ENCODE results near the gene MYO15B.
A peak's percentile ranks its signal among the peaks of the same experiment; 100 is the strongest.
"Not testable (repeated sequence)": the region's sequence is repeated elsewhere in the genome, so short reads cannot be mapped to it uniquely, and the experiment has no call there.

MYO15B gene

DNA sequence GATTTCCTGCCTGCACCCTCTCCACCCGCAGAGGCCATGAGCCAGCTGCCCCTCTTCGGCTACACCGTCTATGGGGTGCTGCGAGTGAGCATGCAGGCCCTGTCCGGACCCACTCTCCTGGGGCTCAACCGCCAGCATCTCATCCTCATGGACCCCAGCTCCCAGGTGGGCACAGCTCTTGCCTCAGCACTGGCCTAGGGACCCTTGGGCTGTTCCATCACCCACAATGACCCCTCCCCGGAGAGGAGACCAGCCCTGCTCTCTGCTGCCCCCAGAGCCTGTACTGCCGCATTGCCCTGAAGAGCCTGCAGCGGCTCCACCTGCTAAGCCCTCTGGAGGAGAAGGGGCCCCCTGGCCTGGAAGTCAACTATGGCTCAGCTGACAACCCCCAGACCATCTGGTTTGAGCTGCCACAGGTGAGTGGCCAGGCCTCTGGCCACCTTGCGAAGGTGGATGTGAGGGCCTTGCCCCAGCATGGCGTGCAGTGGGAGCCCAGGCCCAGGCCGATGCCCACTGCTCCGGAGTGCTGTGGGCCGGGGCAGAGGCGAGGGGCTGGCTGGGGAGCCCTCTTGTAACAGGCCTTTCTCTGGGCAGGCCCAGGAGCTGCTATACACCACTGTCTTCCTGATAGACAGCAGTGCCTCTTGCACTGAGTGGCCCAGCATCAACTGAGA, 38.4 kb downstream of the MYO15B start:
- DNase-seq: peak in 3 of 4 experiments; percentile 16 to 34 (median 19)

DNA sequence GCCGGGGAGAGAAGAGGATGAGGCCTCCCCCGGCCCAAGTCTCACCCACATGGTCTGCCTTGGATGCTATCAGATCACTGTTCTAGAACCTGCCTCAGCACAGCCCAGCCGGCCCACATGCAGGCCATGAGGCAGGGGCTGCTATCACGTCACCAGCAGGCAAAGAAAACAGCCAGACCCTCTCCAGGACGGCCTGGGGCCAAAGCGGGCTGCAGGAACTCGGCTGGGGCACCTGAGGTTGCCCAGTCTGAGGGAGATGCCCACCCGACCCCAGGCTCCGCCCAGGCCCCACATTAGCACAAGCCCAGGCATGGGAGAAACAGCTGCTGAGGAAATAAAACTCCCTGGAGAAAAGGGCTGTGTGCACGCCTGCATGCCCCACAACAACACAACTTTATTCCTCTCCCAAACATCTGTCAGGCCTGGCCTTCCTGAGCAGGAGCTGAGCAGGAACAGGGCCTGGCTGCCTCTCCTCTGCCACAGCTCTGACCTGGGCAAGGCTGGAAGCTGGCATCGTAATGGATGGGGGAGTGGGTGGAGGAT, 39.0 kb downstream of the MYO15B start:
- no peak for DNase-seq

DNA sequence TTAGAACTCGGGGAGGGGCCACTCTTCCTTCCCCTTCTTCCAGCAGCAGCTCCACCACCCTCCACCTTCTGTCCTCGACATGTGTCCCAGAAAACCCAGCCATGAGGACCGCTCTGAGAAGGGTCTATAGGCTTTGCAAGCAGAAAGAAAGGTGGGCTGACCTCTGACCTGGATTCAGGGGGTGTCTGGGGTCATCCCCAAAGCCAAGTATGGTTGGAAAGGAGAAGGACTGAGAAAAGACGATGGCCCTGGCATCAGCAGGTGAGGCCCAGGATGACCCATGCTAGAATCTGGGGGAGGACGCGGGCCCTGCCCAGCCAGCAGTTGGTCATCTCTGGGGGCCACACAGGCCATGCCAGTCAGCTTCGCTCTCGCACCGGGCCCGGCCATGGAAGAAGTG, 39.5 kb downstream of the MYO15B start:
- DNase-seq: no peak

DNA sequence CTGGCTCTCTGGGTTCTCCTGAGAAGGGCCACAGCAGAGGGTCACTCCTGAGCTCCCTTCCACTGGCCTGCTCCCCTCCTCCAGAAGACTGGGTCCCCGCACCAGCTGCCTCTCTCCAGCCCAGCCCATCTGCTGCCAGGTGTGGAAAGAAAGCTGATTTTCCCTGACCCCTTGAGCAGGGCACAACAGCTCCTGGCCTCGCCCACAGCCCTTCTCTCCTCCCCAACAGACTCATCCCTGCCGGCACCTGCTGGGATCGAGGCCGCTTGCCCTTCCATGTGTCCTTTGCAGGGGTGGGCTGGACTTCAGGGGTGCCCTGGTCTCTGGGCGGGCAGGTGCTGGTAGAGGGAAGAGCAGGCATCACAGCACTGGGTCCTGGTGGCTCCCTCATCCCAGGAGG, 40.8 kb downstream of the MYO15B start:
- no peak for DNase-seq

DNA sequence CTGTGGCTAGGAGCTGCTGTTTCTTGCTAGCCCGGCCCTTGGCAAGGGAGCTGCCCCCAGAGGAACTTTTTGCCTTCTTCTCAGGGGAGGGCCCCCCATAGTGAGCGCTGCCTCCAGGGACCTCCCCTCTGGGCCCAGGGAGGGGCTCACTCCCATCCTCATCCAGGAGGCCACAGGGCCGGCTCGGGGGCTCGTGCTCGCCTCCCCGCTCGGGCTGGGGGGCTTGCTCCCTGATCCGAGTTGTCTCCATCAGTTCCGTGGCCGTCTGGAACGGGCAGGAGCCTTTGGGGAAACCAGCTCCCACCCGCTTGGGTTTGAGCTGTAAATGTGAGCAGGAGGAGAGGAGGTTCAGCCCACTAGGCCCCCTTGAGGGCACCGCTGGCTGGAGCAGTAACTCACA, 41.6 kb downstream of the MYO15B start:
- DNase-seq: no peak

DNA sequence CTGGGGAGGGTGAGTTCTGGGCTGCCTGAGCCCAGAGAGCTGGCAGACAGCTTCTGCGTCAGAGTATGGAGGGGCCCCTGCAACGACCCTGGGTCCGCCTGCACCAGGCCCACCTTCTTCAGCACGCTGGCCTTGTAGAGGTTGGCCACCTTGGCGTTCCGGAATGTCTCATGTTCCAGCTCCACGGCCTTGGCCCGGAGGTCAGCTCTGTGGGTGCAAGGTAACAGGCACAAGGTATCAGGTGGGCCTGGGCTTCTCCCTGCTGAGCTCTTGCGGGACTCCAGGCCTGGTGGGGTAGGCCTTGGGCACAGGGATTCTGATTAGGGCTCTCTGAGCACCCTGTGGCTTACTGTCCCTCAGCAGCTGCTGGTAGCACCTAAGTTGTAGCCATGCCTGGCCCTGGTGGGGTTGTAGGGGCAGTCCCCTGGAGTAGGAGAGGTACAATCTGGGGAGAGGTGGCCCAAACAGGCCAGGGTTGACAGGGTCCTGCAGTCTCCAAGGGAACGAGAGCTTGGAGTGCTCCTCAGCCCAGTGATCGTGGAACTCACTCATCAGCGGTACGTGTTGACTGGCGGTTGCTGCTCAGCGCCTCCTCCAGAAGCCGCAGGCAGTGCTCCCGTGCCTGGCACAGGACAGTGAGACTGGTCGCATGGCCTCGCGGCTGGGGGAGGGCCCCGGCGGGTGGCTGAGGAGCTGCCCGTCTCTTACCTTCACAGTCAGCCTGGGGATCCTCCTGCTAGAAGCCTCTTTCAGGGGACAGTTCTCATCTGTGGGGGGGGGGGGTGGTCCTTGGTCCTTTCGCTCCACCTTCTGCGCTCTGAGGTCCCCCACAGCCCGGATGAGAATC, 42.7 kb downstream of the MYO15B start:
- DNase-seq: no peak

DNA sequence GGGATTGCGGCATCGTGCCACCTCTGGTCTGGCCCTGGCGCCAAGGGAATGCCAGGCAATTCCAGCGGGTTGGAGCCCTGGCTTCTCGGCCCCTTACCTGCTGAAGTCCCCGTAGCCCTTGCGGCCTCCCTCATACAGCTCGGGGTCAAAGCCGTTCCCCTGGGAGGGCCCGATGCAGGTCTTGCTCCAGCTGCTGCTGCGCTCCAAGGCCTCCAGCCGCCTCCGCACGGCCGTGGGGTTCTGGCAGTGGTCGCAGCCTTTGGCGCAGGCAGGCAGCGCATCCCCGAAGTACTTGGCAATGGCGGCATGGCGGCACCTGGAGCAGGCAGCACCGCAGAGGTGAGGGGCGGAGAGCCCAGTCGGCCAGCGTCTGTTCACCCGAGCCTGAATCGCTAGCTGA, 43.8 kb downstream of the MYO15B start:
- no peak for DNase-seq

DNA sequence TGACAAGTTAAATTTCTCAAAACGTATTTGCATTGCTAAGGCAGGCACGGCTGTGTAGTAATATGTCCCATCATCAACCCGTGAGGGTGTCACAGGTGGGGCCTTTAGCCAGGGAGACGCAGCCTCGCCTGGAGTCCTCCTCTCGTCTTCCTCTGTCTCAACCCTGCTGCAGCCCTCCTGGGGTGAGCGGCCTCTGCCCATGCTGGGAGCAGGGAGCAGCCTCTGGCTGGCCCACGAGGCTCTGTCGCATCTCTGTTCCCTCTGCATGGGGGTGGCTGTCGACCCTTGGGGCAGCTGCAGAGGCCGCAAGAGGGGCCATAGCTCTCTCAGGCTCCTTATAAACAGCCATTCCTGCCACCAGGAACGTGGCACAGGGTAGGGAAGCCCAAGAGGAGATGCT, 44.8 kb downstream of the MYO15B start:
- DNase-seq: no peak

DNA sequence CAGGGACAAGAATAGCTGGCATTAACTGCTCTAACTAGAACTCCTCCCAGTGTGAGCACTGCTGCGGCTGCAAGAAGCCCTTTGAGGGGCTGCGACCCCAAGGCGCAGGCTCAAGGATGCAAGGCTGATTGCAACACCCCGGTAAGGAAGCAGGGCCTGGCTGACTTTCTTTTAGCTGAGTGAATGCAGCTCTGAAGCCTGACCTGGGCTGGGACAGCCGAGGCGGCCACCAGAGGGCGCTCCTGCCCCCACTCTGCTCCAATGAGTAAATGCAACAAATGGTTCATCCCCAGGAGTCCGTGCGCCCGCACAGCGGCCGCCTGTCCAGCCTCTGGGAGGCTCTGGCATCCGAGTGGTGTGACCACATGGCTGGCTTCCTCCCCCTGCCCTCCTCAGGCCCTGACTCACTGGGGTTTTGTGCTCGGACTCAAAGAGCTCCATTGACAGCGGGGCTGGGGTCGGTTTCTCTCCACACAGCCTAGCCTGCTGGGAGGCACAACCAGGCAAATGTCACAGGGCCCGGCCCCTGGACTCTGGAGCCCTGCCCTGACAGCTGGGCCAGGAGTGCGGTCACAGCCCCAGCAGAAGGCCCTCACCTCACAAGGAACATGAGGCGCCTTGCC, 45.4 kb downstream of the MYO15B start, which contains the start of gene SMIM5:
SMIM5 (plus strand) TSS at position 572 of the 623 bp plus-strand sequence. CDS start 6,768 bp downstream, outside the sequence.
- DNase-seq: peak; percentile 80 to 91 (median 82)

DNA sequence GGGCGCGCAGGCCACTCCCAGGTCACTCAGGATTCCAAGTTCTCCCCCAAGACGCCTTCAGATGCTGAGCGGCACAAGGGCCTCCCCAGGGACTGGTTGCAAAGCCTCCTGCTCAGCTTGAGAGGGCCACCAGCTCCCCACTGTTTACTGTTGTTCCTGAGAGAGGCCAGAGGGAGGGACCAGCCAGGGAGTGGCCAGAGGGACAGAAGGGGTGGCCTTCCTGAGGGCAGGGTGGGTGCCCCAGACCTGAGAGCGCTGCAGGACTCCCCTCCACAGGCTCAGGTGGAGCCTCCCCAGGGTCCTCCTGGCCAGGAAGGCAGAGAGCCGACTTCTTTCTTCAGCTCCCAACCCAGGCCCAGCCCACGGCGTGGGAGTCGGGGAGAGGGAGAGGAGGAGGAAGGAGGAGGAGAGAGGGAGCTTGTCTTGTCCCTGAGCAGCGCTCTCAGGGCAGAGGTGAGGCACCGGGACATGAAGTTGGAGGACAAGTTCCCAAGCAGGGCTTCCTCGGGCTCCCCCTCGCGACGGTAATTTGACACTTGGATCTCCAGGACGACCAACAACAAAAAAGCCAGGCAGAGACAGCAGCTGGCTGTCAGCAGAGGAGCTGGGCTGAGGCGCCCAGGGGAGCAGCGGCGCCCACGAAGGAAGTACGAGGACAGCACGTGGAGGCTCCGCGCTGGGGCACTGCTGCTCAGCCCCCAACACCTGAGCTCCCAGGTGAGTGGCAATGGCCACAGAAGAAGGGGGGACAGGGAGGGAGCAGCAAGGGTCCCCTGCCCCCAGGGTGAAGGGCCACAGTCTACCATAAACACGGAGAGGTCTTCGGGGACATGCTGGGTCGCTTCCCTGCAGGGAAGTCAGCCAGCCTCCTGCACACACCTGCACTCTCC, 46.1 kb downstream of the MYO15B start:
- DNase-seq: peak; percentile 62 to 82 (median 73)

DNA sequence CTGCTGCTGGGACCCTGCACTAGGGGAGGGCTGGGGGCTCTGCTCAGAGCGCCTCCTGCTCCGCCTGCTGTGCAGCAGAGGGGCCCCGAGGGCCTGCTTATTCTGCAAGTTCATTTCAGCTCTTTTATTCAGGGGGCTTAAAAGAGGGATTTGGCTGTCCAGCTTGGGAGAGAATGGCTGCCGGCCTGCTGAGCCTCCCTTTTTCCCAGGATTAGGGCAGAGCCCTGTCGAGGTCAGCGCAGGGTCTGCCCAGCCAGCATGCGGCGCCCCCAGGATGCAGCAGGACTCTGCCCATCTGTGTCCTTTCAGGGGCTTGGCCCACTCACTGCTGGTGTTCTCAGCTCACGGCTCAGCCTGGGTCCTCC, 46.8 kb downstream of the MYO15B start:
- no peak for DNase-seq

DNA sequence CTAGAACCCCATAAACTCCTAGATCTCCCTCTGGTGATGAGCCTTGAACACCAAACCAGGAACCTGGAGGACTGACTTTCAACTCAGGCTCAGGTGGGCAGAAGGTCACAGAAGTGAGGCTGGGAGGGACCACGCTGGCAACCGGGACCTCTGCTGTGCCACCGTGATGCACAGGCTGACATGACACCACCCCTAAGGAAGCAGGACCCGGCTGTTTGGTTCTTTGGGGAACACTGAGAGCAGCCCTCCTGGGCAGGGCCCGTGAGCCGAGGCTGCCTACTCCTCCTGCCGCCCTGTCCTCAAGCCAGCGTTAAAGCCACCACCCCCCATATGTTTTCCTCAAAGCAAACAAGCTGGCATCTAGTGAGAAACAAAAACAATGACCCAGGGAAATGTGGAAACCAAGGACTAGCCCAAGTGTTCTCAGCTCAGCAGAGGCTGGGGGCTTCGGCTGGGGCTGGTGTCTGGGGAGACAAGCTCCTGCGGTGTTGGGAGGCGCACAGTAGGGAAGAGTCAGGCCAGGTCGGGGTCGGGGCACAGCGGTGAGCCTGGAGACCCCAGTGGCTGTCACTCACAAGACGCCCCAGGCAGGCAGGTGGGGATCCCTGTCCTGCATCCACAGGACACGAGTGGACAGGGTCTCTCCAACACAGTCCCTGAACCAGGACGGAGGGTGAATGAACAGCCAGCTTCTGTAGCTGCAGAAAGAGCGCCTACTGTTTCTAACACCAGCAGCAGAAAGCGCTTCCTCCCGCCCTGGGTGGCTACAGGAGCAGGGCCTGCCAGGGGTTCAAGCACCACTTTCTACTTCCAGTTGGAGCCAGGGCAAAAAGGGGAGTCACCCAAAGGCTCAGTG, 47.4 kb downstream of the MYO15B start:
- DNase-seq: no peak

DNA sequence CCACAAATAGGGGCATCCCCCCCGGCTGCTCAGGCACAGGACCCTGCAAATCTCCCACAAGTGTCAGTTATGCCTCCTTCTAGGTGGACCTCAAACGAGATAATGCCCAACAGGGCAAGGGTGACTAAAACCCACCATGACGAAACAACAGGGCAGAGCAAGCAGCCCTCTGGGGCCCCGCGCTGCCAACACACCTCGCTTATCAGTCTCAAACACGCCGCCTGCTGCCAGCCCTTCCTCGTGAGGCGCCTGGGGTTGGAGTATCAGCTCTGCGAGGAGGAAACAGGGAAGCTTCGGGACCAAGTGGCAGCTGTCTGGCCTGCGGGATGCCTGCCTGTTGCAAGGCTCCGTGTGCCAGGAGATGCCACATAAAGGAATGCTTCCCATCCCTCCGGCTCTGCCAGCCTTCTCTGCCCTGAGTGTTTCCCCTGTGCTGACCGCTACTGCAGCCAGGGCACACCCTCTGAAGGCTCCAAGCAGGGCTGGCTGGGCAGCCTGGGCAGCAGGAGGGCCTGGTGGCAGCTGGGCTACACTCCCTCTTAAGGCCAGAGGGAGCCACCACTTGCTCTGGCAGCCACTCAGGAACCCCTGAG, 48.1 kb downstream of the MYO15B start:
- no peak for DNase-seq

DNA sequence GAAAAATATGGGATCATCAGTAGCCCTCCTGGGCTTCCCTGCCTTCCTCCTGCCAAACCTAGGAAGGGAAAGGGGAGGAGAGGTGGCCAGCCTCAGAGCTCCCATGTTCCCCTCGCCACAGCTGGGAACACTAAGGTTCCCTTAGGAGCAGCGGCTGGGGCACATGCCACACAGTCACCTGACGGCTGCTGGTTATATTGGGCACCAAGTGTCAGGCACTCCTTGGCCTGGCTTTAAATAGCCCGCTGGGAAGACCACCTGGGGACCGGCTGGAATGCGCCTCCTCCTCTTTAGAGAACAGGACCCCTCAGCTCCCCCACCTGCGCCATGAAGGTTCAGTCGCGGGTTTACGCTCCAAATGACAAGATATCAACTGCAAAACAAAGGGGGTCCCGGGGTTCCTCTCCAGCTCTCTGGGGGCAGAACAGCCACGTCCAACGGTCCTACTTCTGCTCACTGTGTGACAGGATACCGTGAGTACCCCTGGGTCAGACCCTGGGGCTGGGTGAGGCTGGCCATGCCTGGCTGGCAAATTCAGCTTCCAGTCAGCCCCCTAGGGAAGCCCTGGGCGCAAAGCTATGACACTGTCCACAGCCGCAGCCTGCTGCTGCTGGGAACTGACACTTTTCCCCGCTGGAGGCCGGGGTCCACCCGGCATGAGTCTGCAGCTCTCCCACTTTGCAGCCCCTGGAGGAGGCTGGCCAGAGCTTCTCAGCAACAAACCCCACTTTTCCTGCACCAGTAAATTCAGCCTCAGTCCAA, 49.0 kb downstream of the MYO15B start:
- DNase-seq: no peak

DNA sequence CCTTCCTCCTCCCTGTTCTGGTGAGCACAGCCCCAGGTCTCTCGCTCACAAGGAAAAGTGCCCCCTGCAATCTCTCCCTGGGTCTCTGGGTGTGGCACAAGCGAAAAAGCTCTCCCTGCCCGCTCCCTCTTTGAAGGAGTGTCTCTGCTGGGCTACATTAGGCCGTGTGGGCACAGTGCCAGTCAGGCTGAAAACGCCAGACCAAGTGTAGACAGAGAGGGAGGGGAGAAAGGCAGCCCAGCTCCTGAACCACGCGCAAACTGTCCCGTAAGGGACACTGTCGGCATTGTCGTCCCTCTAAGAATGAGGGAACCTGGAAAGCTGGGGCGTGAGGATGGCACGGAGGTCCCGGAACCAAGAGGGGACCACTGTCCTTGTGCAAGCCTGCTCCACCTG, 49.5 kb downstream of the MYO15B start:
- DNase-seq: no peak

DNA sequence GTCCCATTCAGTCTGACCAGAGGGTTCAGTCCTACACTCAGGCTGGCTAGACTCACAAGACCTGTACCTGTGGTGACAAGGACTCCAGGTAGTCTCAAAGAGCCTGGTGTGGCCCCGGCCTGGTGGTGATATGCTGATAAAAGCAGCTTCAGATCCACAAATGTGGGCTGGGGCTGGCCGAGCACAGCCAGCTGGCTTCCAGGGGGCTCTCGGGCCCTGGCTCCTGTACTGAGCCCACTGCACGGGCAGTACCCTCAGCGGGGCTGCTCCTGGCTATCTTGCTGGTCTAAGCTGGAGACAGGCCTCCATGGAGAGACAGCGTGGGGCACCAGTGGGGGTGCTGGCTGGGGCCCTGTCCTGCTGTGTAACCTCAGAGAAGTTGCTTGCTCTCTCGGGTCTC, 50.0 kb downstream of the MYO15B start:
- DNase-seq: no peak

DNA sequence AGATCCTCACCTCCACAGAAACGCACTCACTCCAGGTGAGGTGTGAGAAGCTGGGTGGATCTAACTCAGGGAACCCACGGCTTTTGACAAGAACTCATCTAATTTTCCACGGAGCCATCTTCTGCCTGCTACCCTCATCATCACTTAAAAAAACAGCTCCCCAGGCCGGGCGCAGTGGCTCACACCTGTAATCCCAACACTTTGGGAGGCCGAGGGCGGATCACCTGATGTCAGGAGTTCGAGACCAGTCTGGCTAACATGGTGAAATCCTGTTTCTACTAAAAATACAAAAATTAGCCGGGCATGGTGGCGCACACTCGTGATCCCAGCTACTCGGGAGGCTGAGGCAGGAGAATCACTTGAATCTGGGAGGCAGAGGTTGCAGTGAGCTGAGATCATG, 50.4 kb downstream of the MYO15B start:
- not testable (repeated sequence) for DNase-seq

DNA sequence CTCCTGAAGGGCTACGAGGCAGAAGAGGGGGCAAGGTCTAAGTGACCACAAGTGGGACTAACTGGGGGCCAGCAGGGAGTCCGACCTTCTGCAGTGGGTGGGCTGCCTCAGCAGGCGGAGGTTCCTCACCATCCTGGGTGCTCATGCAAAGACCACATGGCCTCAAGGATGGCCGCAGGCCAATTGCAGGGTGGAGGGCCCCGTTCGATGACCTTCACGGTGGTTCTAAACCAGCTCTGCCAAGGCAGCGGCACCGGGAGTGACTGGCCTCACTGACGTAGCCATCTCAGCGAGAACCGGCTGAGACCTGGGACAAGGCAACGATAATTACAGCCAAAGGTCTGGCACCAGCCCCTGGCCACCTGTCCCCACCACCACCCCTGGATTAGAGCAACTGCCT, 51.3 kb downstream of the MYO15B start:
- DNase-seq: no peak

DNA sequence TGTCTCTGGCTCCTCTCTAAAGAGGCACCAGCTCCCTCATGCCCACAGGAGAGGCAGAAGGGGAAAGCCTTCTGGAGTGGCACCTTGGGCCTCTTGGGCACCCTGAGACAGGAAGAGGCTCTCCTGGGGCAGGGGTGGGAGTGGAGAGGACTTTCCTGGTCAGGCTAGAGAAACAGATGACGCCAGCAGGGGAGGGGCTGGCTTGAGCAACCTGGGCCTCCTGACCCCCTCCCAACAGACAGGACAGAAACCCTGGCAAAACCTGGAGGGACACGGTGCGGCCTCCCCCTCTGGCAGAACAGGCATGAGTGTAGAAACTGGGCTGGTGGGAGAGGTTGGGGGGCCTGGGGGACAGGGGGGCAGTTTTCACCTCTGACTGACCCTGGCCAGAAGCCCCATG, 51.7 kb downstream of the MYO15B start:
- DNase-seq: no peak
